ENCODE results near the gene LRRN4CL. TPM values are rescaled to one million over a fixed set of nuclear protein-coding genes. Genes with fewer than 3 reads are reported as not detected.
A peak's percentile ranks its signal among the peaks of the same experiment; 100 is the strongest.
"Not testable (repeated sequence)": the region's sequence is repeated elsewhere in the genome, so short reads cannot be mapped to it uniquely, and the experiment has no call there.

LRRN4CL gene
- total and polyA plus RNA-seq, 9 of the 15 experiments (the other 6 are each of a cell fraction or from before 2014, with no cell fraction given), result 0.03 to 0.11 (median 0.05) TPM; not detected in 4

- FAIRE-seq, result no peak
Observed at GRCh38 chr11:62705413-62705812, 16.1 kb upstream of the LRRN4CL start.

DNA sequence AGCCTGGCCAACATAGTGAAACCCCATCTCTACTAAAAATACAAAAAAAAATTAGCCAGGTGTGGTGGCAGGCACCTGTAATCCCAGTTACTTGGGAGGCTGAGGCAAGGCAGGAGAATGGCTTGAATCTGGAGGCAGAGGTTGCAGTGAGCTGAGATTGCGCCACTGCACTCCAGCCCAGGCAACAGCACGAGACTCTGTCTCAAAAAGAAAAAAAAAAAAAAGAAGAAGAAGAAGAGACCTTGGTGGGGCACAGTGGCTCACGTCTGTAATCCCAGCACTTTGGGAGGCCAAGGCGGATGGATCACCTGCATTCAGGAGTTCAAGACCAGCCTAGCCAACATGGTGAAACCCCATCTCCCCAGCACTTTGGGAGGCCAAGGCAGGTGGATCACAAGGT, 14.6 kb upstream of the LRRN4CL start:
- H4K20me1 ChIP-seq (replicated peaks; ENCODE audit: control insufficient read depth, insufficient read depth, low read length); in situ Hi-C loops (cut with MboI); H3K9me1 ChIP-seq (ENCODE audit: control insufficient read depth, insufficient read depth, low read length); H3K9me3 ChIP-seq (replicated peaks; ENCODE audit: control insufficient read depth, insufficient read depth, low read depth, low read length); H3K27me3 ChIP-seq (ENCODE audit: control insufficient read depth in 2 of 2, insufficient read depth in 2 of 2, low read length in 2 of 2); H3K27ac ChIP-seq (ENCODE audit: extremely low read depth, low read depth, low read length); intact Hi-C loops (cut with micrococcal nuclease); BruUV-seq (replicated peaks); H2AFZ ChIP-seq (ENCODE audit: low read depth, low read length); ATAC-seq; H3K4me3 ChIP-seq; DNase-seq (ENCODE audit: extremely low read depth in 1 of 4, low spot score in 3 of 4); FAIRE-seq; H3K9ac ChIP-seq (ENCODE audit: insufficient read depth in 1 of 2, low read depth in 2 of 2, low read length in 2 of 2); CTCF ChIA-PET (ENCODE audit: low intra/inter-chr PET ratio); H3K4me2 ChIP-seq (ENCODE audit: insufficient read depth, low read length): not testable (repeated sequence)
- peaks cover 29 to 35% of the 10 kb centered on the region in 2 experiments for H3K4me1 ChIP-seq (replicated peaks in 1 of 2; ENCODE audit: control insufficient read depth in 2 of 2, insufficient read depth in 2 of 2, low read length in 2 of 2)
- POLR2A ChIA-PET, result interaction anchor here (0.6 to 1.2 kb wide), 3 partner anchors 15 to 50 kb away, joined by 3 to 4 read pairs (median 3); partner anchors contain the start of genes C11orf98, CSKMT and LRRN4CL
- peaks cover 14% of the 10 kb centered on the region for H3K79me2 ChIP-seq (ENCODE audit: control insufficient read depth, insufficient read depth, low read length)
- WGBS (ENCODE audit: insufficient coverage, low coverage, missing lambda C conversion rate), result 96% methylated on average over 3 of the region's 4 CpGs
- H3K36me3 ChIP-seq (ENCODE audit: control insufficient read depth, insufficient read depth, low read length), result peaks cover 55% of the 10 kb centered on the region

More at GRCh38 chr11:62705413-62705812, 16.1 kb upstream of the LRRN4CL start:
- Histone ChIP-seq H3K4me2 (ENCODE audit: insufficient read depth, low read length) (peak overlapping the region; percentile 97), H3K36me3 (ENCODE audit: control insufficient read depth, insufficient read depth, low read length) (peaks cover 63% of the 10 kb centered on the region), H3K4me3 (peak overlapping the region; percentile 72), H3K27me3 (ENCODE audit: control insufficient read depth in 2 of 2, insufficient read depth in 2 of 2, low read length in 2 of 2) (no peaks in the 10 kb centered on the region), H4K20me1 (replicated peaks; ENCODE audit: control insufficient read depth, insufficient read depth, low read length) (peaks cover 3% of the 10 kb centered on the region; the same call in 1 of the 2 replicates), H3K9ac (ENCODE audit: insufficient read depth in 1 of 2, low read depth in 2 of 2, low read length in 2 of 2) (peak overlapping the region; percentile 76 to 93), H3K9me3 (replicated peaks; ENCODE audit: control insufficient read depth, insufficient read depth, low read depth, low read length) (no peaks in the 10 kb centered on the region), H3K27ac (ENCODE audit: extremely low read depth, low read depth, low read length) (peak overlapping the region; percentile 82), H3K79me2 (ENCODE audit: control insufficient read depth, insufficient read depth, low read length) (peaks cover 14% of the 10 kb centered on the region), H3K4me1 (replicated peaks in 1 of 2; ENCODE audit: control insufficient read depth in 2 of 2, insufficient read depth in 2 of 2, low read length in 2 of 2) (peaks cover 29 to 42% of the 10 kb centered on the region in 2 experiments), H2AFZ (ENCODE audit: low read depth, low read length) (peak overlapping the region; percentile 87; the same call in 1 of the 2 replicates), H3K9me1 (ENCODE audit: control insufficient read depth, insufficient read depth, low read length) (peaks cover 2% of the 10 kb centered on the region)
- in situ Hi-C loops (cut with MboI), result no loop called here
- BruUV-seq (replicated peaks), result no TSS peak
- ATAC-seq (no peak), DNase-seq (ENCODE audit: extremely low read depth in 1 of 4, low spot score in 3 of 4) (peak in 2 of 4 experiments; percentile 53 to 55)
- 54% methylated on average over 7 of the region's 7 CpGs for WGBS (ENCODE audit: insufficient coverage, low coverage, missing lambda C conversion rate)
- ChIA-PET POLR2A (interaction anchor here (0.7 to 4.1 kb wide), 15 partner anchors 9 to 150 kb away, joined by 3 to 31 read pairs (median 5); partner anchors contain the start of genes C11orf98, CSKMT, GANAB and HNRNPUL2), CTCF (ENCODE audit: low intra/inter-chr PET ratio) (no interaction called here)
- intact Hi-C loops (cut with micrococcal nuclease), result loop anchor here (5.0 kb wide), 1 partner anchor 308 kb away; no protein-coding TSS in a partner anchor
- TF ChIP-seq FOXA3 (CRISPR knock-in tag; conservative IDR thresholded peaks at IDR 0.05 in 1 of 2, IDR thresholded peaks at IDR 0.05 in 1 of 2) (0 out of 4 replicates have a peak, but pooled peaks of 1 of the 2 experiments have one; percentile 49), TEAD1 (CRISPR knock-in tag; IDR thresholded peaks at IDR 0.05) (peak in 1 of 2 experiments; percentile 67; a peak in 1 of 4 replicates), COPS2 (conservative IDR thresholded peaks at IDR 0.05) (no peak), FOXP1 (CRISPR knock-in tag; IDR thresholded peaks at IDR 0.05) (0 out of 2 replicates have a peak, but pooled peaks have one; percentile 7)
- TF ChIP-seq, protein P1, sequence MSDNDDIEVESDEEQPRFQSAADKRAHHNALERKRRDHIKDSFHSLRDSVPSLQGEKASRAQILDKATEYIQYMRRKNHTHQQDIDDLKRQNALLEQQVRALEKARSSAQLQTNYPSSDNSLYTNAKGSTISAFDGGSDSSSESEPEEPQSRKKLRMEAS (CRISPR knock-in tag; IDR thresholded peaks at IDR 0.05), result no peak
- TF ChIP-seq, protein P2, sequence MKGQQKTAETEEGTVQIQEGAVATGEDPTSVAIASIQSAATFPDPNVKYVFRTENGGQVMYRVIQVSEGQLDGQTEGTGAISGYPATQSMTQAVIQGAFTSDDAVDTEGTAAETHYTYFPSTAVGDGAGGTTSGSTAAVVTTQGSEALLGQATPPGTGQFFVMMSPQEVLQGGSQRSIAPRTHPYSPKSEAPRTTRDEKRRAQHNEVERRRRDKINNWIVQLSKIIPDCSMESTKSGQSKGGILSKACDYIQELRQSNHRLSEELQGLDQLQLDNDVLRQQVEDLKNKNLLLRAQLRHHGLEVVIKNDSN (CRISPR knock-in tag; IDR thresholded peaks at IDR 0.05), result 0 out of 2 replicates have a peak, but pooled peaks have one; percentile 15

Measured in K562 (cell line).